Uterus (tissue), 2 donors: ENCODE measurements around the gene LXN.
A peak's percentile ranks its signal among the peaks of the same experiment; 100 is the strongest.

Source experiments
- POLR2A ChIP-seq, 2 donors: fragments of 450-650 bp; IDR thresholded peaks; one replicate each; pipeline ENCODE4 v1.6.1; 2016; ENCODE audit warnings: antibody characterized with exemption in 2 of 2, mild to moderate bottlenecking in 1 of 2, moderate library complexity in 1 of 2
- TF ChIP-seq, protein P1 (sequence below), 4 experiments: fragments of 200-600 bp in 2 of 4; fragments of 450-650 bp in 2 of 4; sonication (generic) in 2 of 4; IDR thresholded peaks; one replicate each; pipeline ENCODE4 v1.5.1; 2016 to 2019; ENCODE audit warnings: antibody characterized with exemption in 4 of 4, mild to moderate bottlenecking in 2 of 4, moderate library complexity in 1 of 4

DNA sequence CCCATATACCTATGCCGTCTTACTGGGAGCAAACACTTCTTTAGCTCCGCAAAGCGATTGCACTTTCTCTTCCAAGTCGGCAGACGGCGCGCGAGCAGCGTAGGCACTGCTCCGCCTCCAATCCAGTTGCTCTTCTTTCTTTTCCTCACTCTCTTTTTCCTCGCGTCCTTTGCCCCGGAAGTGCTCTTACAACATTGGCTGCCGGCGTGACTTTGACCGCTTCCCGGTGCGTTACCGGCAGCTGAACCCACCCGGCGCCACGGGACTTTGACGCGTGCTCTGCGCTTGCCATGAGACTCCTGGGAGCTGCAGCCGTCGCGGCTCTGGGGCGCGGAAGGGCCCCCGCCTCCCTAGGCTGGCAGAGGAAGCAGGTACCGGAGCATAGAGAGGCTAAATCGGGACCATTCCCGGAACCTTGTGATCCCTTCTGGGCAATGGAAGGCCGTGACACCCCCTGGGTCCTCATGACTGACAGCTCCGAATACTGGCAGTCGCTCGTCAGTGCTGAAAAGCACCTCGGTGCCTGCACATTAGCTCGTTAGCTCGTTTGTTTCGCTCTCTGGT lies 28.0 kb downstream of the LXN start, which contains the start of gene GFM1:
- TF ChIP-seq POLR2A (IDR thresholded peaks at IDR 0.05), result peak; percentile 11 to 17
- TF ChIP-seq, protein P1, sequence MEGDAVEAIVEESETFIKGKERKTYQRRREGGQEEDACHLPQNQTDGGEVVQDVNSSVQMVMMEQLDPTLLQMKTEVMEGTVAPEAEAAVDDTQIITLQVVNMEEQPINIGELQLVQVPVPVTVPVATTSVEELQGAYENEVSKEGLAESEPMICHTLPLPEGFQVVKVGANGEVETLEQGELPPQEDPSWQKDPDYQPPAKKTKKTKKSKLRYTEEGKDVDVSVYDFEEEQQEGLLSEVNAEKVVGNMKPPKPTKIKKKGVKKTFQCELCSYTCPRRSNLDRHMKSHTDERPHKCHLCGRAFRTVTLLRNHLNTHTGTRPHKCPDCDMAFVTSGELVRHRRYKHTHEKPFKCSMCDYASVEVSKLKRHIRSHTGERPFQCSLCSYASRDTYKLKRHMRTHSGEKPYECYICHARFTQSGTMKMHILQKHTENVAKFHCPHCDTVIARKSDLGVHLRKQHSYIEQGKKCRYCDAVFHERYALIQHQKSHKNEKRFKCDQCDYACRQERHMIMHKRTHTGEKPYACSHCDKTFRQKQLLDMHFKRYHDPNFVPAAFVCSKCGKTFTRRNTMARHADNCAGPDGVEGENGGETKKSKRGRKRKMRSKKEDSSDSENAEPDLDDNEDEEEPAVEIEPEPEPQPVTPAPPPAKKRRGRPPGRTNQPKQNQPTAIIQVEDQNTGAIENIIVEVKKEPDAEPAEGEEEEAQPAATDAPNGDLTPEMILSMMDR (IDR thresholded peaks at IDR 0.05), result peak; percentile 84 to 96 (median 94)
